B cell (primary cell): ENCODE results near the gene MAP2K5. TPM values are rescaled to one million over a fixed set of nuclear protein-coding genes. Genes with fewer than 3 reads are reported as not detected.

ENCODE experiments used
- ATAC-seq: fragments of 200-7000 bp; cut with Tn5 transposase; one replicate; pipeline ENCODE4 v1.10.0; 2021; ENCODE audit warnings: low read depth, mild to moderate bottlenecking, moderate number of reproducible peaks, moderate library complexity
- CTCF ChIA-PET: fragments of 350-600 bp; sonication (Branson Sonifier 250); formaldehyde crosslinking; loops from one replicate; lab custom pipeline; 2021; ENCODE audit warnings: antibody characterized with exemption, inconsistent platforms; lab: Charles Lee
- POLR2A ChIA-PET: fragments of 350-600 bp; sonication (Branson Sonifier 250); formaldehyde crosslinking; loops from one replicate; lab custom pipeline; 2021; ENCODE audit warnings: antibody characterized with exemption; lab: Charles Lee
- DNase-seq: peaks from one replicate; pipeline ENCODE4 v3.0.0; 2013
- H2AFZ ChIP-seq: 2 replicates; pipeline ENCODE4 v1.6.1; 2012; ENCODE audit warnings: mild to moderate bottlenecking, low read depth, low read length; ENCODE audit not compliant: insufficient read depth, poor library complexity, severe bottlenecking
- H3K27ac ChIP-seq, 2 donors: 1 replicate in 1 of 2; 2 replicates in 1 of 2; pipeline ENCODE4 v1.5.1; 2012 to 2013; ENCODE audit warnings: low read length in 2 of 2, mild to moderate bottlenecking in 2 of 2, moderate library complexity in 1 of 2
- H3K27me3 ChIP-seq, 4 experiments: fragments of 200-600 bp in 1 of 4; sonication (generic) in 1 of 4; replicated peaks in 1 of 4; 1 replicate in 2 of 4; 2 replicates in 2 of 4; pipeline versions ENCODE4 v1.6.1 to v1.7.0; 2013 to 2016; ENCODE audit warnings: low read length in 3 of 4, mild to moderate bottlenecking in 2 of 4, mixed read lengths in 1 of 4, moderate library complexity in 1 of 4; ENCODE audit not compliant: insufficient read depth in 4 of 4, control insufficient read depth in 3 of 4; ENCODE audit errors: control extremely low read depth in 1 of 4
- H3K36me3 ChIP-seq, 2 experiments: replicated peaks in 1 of 2; 1 replicate in 1 of 2; 2 replicates in 1 of 2; pipeline versions ENCODE4 v1.6.1 to v1.7.1; 2013; ENCODE audit warnings: low read length in 1 of 2; ENCODE audit not compliant: insufficient read depth in 2 of 2, control insufficient read depth in 1 of 2; ENCODE audit errors: control extremely low read depth in 1 of 2, extremely low read depth in 1 of 2
- H3K4me1 ChIP-seq, 2 donors: fragments of 200-600 bp in 1 of 2; sonication (generic) in 1 of 2; 1 replicate in 1 of 2; 2 replicates in 1 of 2; pipeline versions ENCODE4 v1.5.1 to v1.6.1; 2013 to 2017; ENCODE audit warnings: low read length in 2 of 2; ENCODE audit not compliant: control insufficient read depth in 2 of 2, insufficient read depth in 2 of 2
- H3K4me2 ChIP-seq: replicated peaks from 2 replicates; pipeline ENCODE3; 2012; ENCODE audit warnings: mild to moderate bottlenecking, low read depth, low read length; ENCODE audit not compliant: poor library complexity, severe bottlenecking
- H3K4me3 ChIP-seq, 5 experiments: fragments of 200-600 bp in 1 of 5; sonication (generic) in 1 of 5; 1 replicate in 3 of 5; 2 replicates in 2 of 5; pipeline versions ENCODE4 v1.5.1 to v1.7.0; 2011 to 2016; ENCODE audit warnings: low read length in 4 of 5, mild to moderate bottlenecking in 4 of 5, low read depth in 2 of 5, control low read depth in 1 of 5, moderate library complexity in 1 of 5; ENCODE audit not compliant: insufficient read depth in 1 of 5; ENCODE audit errors: control extremely low read depth in 1 of 5, extremely low read depth in 1 of 5
- H3K79me2 ChIP-seq: fragments of 200-600 bp; sonication (generic); one replicate; pipeline ENCODE4 v1.6.0; 2016; ENCODE audit warnings: low read length; ENCODE audit not compliant: control insufficient read depth, insufficient read depth
- H3K9ac ChIP-seq: fragments of 200-600 bp; sonication (generic); 2 replicates; pipeline ENCODE4 v1.6.1; 2017; ENCODE audit warnings: mild to moderate bottlenecking, low read length, moderate library complexity
- H3K9me3 ChIP-seq, 3 donors: one replicate each; pipeline versions ENCODE4 v1.6.1 to v1.7.1; 2013; ENCODE audit warnings: low read length in 2 of 3; ENCODE audit not compliant: control insufficient read depth in 2 of 3, insufficient read depth in 1 of 3; ENCODE audit errors: control extremely low read depth in 1 of 3
- H4K20me1 ChIP-seq: 2 replicates; pipeline ENCODE4 v1.6.0; 2012; ENCODE audit warnings: mild to moderate bottlenecking, low read length; ENCODE audit not compliant: insufficient read depth, control insufficient read depth, poor library complexity, severe bottlenecking
- H3K27ac Mint-ChIP-seq: one replicate; pipeline ENCODE4 v1.8.0; 2021; ENCODE audit warnings: mixed read lengths
- H3K27me3 Mint-ChIP-seq: one replicate; pipeline ENCODE4 v1.8.0; 2021; ENCODE audit warnings: mixed read lengths
- H3K4me1 Mint-ChIP-seq: one replicate; pipeline ENCODE4 v1.8.0; 2021; ENCODE audit warnings: mixed read lengths
- H3K4me3 Mint-ChIP-seq: one replicate; pipeline ENCODE4 v1.8.0; 2021; ENCODE audit warnings: mixed read lengths
- H3K9me3 Mint-ChIP-seq: one replicate; pipeline ENCODE4 v1.8.0; 2022; ENCODE audit warnings: mixed read lengths; ENCODE audit not compliant: insufficient read depth
- EZH2 ChIP-seq: IDR thresholded peaks from 2 replicates; pipeline ENCODE4 v1.6.1; 2012; ENCODE audit warnings: borderline replicate concordance, low read depth, mild to moderate bottlenecking, moderate library complexity, low read length; ENCODE audit not compliant: insufficient read depth, poor library complexity, severe bottlenecking
- WGBS: methylation state at CpG from one replicate; pipeline ENCODE4 v1.1.5; 2013; ENCODE audit warnings: missing lambda C conversion rate; ENCODE audit not compliant: insufficient coverage; 5-methylcytosine and 5-hydroxymethylcytosine counted together
- intact Hi-C: fragments of 100-400 bp; cut with micrococcal nuclease; formaldehyde crosslinking; loops from one replicate; pipeline ENCODE4 v1.10.0; 2022
- polyA plus RNA-seq: library from polyadenylated mRNA; depleted of rRNA; stranded (reverse); fragments of >200 nt; gene quantifications from 2 replicates; pipeline ENCODE4 v1.2.3, GENCODE V29; 2012
- total RNA-seq, 2 donors: library from RNA; stranded (reverse); fragments of 120-200 nt in 1 of 2; gene quantifications; 1 replicate in 1 of 2; 2 replicates in 1 of 2; pipeline versions ENCODE4 v1.2.3 to v1.2.4, GENCODE V29; 2013 to 2022
- TF ChIP-seq, protein P1 (sequence below): fragments of 200-600 bp; IDR thresholded peaks from one replicate; pipeline ENCODE4 v1.8.0; 2022; ENCODE audit warnings: antibody characterized with exemption, mild to moderate bottlenecking

Gene MAP2K5
- total and polyA plus RNA-seq, 2 donors (not counting 1 experiment from before 2014, with no cell fraction given): 11.1 to 40.0 TPM

DNA sequence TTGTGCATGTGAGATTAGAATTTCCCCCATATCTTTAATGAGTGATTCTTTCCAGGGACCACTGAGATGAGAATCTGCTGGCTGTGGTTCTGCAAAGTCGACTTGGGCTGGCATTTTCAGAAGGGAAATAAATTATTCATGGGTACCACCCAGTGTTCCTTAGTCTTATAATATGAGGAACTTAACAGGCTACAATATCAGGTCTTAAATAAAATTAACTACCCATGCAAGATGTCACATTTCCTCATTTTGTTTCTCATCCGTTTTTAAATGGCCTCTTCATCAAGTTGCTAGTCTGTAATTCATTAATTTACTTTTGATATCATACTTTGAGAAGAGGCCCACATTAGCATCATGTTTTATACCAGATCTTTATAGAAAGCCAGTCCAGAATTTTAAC is 224.5 kb downstream of the MAP2K5 start:
- H3K36me3 ChIP-seq: peaks cover 0 to 4% of the 10 kb centered on the region in 2 experiments
- POLR2A ChIA-PET: no interaction called here
- peaks cover 48% of the 10 kb centered on the region for H3K4me1 Mint-ChIP-seq
- H4K20me1 ChIP-seq: no peaks in the 10 kb centered on the region
- ATAC-seq (peak; percentile 42), DNase-seq (peak; percentile 56)
- H3K4me3 Mint-ChIP-seq: peak overlapping the region; percentile 58
- no peak overlapping the region for H2AFZ ChIP-seq
- H3K4me1 ChIP-seq: peaks cover 35% of the 10 kb centered on the region in 2 donors
- no peaks in the 10 kb centered on the region for H3K9me3 ChIP-seq
- no CpG with 5 or more reads among the region's 2 CpGs for WGBS
- peak overlapping the region; percentile 61 for H3K27ac Mint-ChIP-seq
- TF ChIP-seq EZH2: no peak
- TF ChIP-seq, protein P1, sequence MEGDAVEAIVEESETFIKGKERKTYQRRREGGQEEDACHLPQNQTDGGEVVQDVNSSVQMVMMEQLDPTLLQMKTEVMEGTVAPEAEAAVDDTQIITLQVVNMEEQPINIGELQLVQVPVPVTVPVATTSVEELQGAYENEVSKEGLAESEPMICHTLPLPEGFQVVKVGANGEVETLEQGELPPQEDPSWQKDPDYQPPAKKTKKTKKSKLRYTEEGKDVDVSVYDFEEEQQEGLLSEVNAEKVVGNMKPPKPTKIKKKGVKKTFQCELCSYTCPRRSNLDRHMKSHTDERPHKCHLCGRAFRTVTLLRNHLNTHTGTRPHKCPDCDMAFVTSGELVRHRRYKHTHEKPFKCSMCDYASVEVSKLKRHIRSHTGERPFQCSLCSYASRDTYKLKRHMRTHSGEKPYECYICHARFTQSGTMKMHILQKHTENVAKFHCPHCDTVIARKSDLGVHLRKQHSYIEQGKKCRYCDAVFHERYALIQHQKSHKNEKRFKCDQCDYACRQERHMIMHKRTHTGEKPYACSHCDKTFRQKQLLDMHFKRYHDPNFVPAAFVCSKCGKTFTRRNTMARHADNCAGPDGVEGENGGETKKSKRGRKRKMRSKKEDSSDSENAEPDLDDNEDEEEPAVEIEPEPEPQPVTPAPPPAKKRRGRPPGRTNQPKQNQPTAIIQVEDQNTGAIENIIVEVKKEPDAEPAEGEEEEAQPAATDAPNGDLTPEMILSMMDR: no peak
- peaks cover 4% of the 10 kb centered on the region for H3K79me2 ChIP-seq
- H3K9me3 Mint-ChIP-seq: no peaks in the 10 kb centered on the region
- H3K27ac ChIP-seq: peak overlapping the region in 1 of 2 donors; percentile 31
- intact Hi-C loops: no loop called here
- H3K9ac ChIP-seq: no peak overlapping the region
- peak overlapping the region; percentile 43 for H3K4me2 ChIP-seq
- no peaks in the 10 kb centered on the region for H3K27me3 Mint-ChIP-seq
- CTCF ChIA-PET: no interaction called here
- no peak overlapping the region for H3K4me3 ChIP-seq
- H3K27me3 ChIP-seq: no peaks in the 10 kb centered on the region

DNA sequence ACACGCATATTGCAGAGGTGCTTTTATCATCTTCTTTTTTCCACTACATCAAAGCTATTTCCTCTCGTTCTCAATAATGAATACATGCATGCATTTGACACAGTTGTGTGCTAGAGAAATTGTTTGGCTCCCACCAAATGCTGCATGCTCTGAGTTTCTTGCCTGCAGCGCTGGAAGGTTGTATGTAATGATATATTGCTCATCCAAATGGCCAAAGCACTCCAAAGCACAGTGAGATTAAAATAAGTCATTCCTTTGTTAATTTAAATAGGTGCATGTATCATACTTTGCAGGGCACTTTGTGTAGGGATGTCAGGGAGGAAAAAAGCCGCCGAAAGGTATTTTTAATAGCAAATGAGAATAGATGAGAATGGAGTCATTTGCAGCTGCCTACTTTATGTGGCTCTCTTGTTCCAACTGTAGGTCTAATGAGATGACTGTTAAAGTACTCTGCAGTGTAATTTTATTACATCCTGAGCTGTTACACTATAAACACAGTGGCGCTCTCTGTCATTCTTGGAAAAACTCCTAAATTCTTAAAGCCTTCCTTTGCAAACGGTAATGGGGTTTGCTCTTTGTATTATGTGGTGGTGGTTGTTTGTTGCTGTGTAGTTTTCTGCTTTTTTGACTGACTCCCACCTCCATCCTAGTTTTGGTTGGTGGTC is 225.9 kb downstream of the MAP2K5 start:
- POLR2A ChIA-PET: no interaction called here
- ATAC-seq (no peak), DNase-seq (no peak)
- CTCF ChIA-PET: interaction anchor here (1.6 kb wide), 1 partner anchor 15 kb away, joined by 4 read pairs; no protein-coding TSS in a partner anchor
- Histone ChIP-seq H4K20me1 (no peaks in the 10 kb centered on the region), H3K9ac (no peak overlapping the region), H3K4me2 (no peak overlapping the region), H3K27ac (no peak overlapping the region), H3K4me3 (no peak overlapping the region), H3K79me2 (peaks cover 4% of the 10 kb centered on the region), H3K36me3 (peaks cover 0 to 4% of the 10 kb centered on the region in 2 experiments), H2AFZ (no peak overlapping the region), H3K9me3 (no peaks in the 10 kb centered on the region), H3K27me3 (no peaks in the 10 kb centered on the region), H3K4me1 (peaks cover 25 to 28% of the 10 kb centered on the region in 2 donors)
- H3K9me3 Mint-ChIP-seq: no peaks in the 10 kb centered on the region
- H3K4me3 Mint-ChIP-seq: no peak overlapping the region
- TF ChIP-seq, protein P1: no peak
- TF ChIP-seq EZH2: no peak
- H3K27me3 Mint-ChIP-seq: no peaks in the 10 kb centered on the region
- intact Hi-C loops: no loop called here
- H3K27ac Mint-ChIP-seq: no peak overlapping the region
- WGBS: 100% methylated on average over 2 of the region's 7 CpGs
- peaks cover 35% of the 10 kb centered on the region for H3K4me1 Mint-ChIP-seq
